ENCODE results near the gene EGR2.

GRCh38 chr10:62805231-62806099, 10.7 kb downstream of the EGR2 start:
- TF ChIP-seq EP300 (IDR thresholded peaks at IDR 0.05; ENCODE audit: low read depth), result no peak
- no peak for TF ChIP-seq POLR2A (IDR thresholded peaks at IDR 0.05)
- no peak for TF ChIP-seq CTCF (IDR thresholded peaks at IDR 0.05)
